Heart right ventricle (tissue), 16 donors: Measurements from ENCODE around the gene RHOH. TPM values are rescaled to one million over a fixed set of nuclear protein-coding genes. Genes with fewer than 3 reads are reported as not detected.

ENCODE experiments used
- ATAC-seq, 8 donors: fragments of 200-7000 bp; cut with Tn5 transposase; one replicate each; pipeline ENCODE4 v1.9.1; 2020; ENCODE audit warnings: mild to moderate bottlenecking in 8 of 8, moderate library complexity in 8 of 8, moderate number of reproducible peaks in 1 of 8
- DNase-seq, 2 donors: peaks; one replicate each; pipeline ENCODE4 v3.0.0-alpha.2; 2020
- H3K27ac ChIP-seq, 10 donors: fragments of 200-600 bp; sonication (generic) in 2 of 10; one replicate each; pipeline versions ENCODE4 v1.5.0 to v1.8.0; 2020 to 2022; ENCODE audit warnings: mild to moderate bottlenecking in 3 of 10
- H3K27me3 ChIP-seq, 7 donors: fragments of 200-600 bp; one replicate each; pipeline ENCODE4 v1.8.0; 2021 to 2022; ENCODE audit warnings: mild to moderate bottlenecking in 2 of 7
- H3K36me3 ChIP-seq, 9 donors: fragments of 200-600 bp; sonication (generic) in 1 of 9; one replicate each; pipeline versions ENCODE4 v1.5.0 to v1.8.0; 2020 to 2022; ENCODE audit warnings: mild to moderate bottlenecking in 2 of 9
- H3K4me1 ChIP-seq, 9 donors: fragments of 200-600 bp; sonication (generic) in 1 of 9; one replicate each; pipeline versions ENCODE4 v1.5.0 to v1.8.0; 2020 to 2022; ENCODE audit warnings: mild to moderate bottlenecking in 4 of 9
- H3K4me3 ChIP-seq, 10 donors: fragments of 200-600 bp; sonication (generic) in 2 of 10; one replicate each; pipeline versions ENCODE4 v1.5.0 to v1.8.0; 2020 to 2022; ENCODE audit warnings: mild to moderate bottlenecking in 7 of 10, moderate library complexity in 2 of 10
- H3K9me3 ChIP-seq, 11 donors: fragments of 200-600 bp in 10 of 11; sonication (generic) in 2 of 11; one replicate each; pipeline versions ENCODE4 v1.5.0 to v1.8.0; 2013 to 2022; ENCODE audit warnings: mild to moderate bottlenecking in 2 of 11, control low read depth in 1 of 11, moderate library complexity in 1 of 11
- CTCF ChIP-seq, 9 donors: fragments of 200-600 bp; sonication (generic) in 2 of 9; IDR thresholded peaks; one replicate each; pipeline versions ENCODE4 v1.5.0 to v1.8.0; 2021 to 2022; ENCODE audit warnings: antibody characterized with exemption in 9 of 9, mild to moderate bottlenecking in 5 of 9, moderate library complexity in 1 of 9
- WGBS, 2 donors: extraction: QIAGEN DNeasy Blood & Tissue Kit; methylation state at CpG; one replicate each; pipeline ENCODE4 v1.1.7; 2013; ENCODE audit warnings: inconsistent platforms in 1 of 2; 5-methylcytosine and 5-hydroxymethylcytosine counted together
- intact Hi-C, 10 donors: fragments of 100-400 bp; cut with DNase I; formaldehyde crosslinking; loops; one replicate each; pipeline versions ENCODE4 v1.11.1 to v1.14.2; 2022
- polyA plus RNA-seq, 2 donors: library from polyadenylated mRNA; stranded (reverse); fragments of 200-250 nt; gene quantifications; one replicate each; pipeline ENCODE4 v1.2.3, GENCODE V29; 2013
- total RNA-seq, 10 donors: library from RNA; stranded (reverse); fragmentation: NEBNext Ultra II Directional in 3 of 10; extraction: Animal tissue kit (Norgen Biotek cat#: 25700) in 3 of 10; gene quantifications; one replicate each; pipeline versions ENCODE4 v1.2.1 to v1.2.4, GENCODE V29; 2021 to 2023
- donor health status: Arrhythmogenic right ventricular cardiomyopathy.
- donor health status: ischemic (EF 13 %, LVEDD 7.1; RV severe dilation, severe dysfunction).
- donor health status: healthy with polysubstance abuse.
- donor health status: DM: no; HTN: yes; CAD: no.
- donor health status: DM: no; HTN: no; CAD: no.
- donor health status: ischemic (EF 25% LVEDD 6.9; RV normal size, moderate dysfunction).
- donor health status: ischemic (EF 25% LVEDD 5.7; RV mildly dilated, moderate dysfunction).
- donor health status: healthy.
- donor health status: DM: yes; HTN: yes; CAD: no.
- donor health status: Ischemic cardiomyopathy.
- donor health status: ischemic (EF 35%, LVEDD 5.7; RV mildly dilated, moderate dysfunction).
- donor health status: nonischemic (EF 11% LVEDD 7.7; RV severe dilation, severe dysfunction).
- donor health status: DM: yes; HTN: yes; CAD: no.
- donor health status: PGD.
- donor health status: ischemic (EF 29% LVEDD 5.4; RV normal size, mild dysfunction).
- donor health status: nonischemic (EF 23%, LVEDD 6.1; RV moderate dilation, normal function).

RHOH gene
- total and polyA plus RNA-seq, 12 donors = 0.11 to 7.2 (median 0.38) TPM; not detected in 2

GRCh38 chr4:40205259-40206198 lies 8.7 kb downstream of the RHOH start:
- Histone ChIP-seq H3K4me1 (peaks cover 0 to 44% (median 0%) of the 10 kb centered on the region in 9 donors), H3K27me3 (peaks cover 0 to 3% (median 0%) of the 10 kb centered on the region in 7 donors), H3K4me3 (peak overlapping the region in 1 of 10 donors; percentile 48), H3K36me3 (no peaks in the 10 kb centered on the region), H3K27ac (peak overlapping the region in 2 of 10 donors; percentile 1 to 89), H3K9me3 (no peaks in the 10 kb centered on the region)
- DNase-seq = no peak
- WGBS, 2 donors = 71 to 74% methylated on average over 6 of the region's 6 CpGs
- peak in 7 of 8 donors; percentile 33 to 63 (median 53) for ATAC-seq
- TF ChIP-seq CTCF (IDR thresholded peaks at IDR 0.05) = no peak
- intact Hi-C loops = no loop called here

- ATAC-seq (no peak), DNase-seq (no peak)
- H3K4me3 ChIP-seq = peak overlapping the region in 1 of 10 donors; percentile 48
- no peak for TF ChIP-seq CTCF (IDR thresholded peaks at IDR 0.05)
- intact Hi-C loops = no loop called here
- WGBS, 2 donors = 50 to 56% methylated on average over 2 of the region's 2 CpGs
- peak overlapping the region in 1 of 10 donors; percentile 89 for H3K27ac ChIP-seq
- H3K9me3 ChIP-seq = no peaks in the 10 kb centered on the region
- no peaks in the 10 kb centered on the region for H3K36me3 ChIP-seq
- peaks cover 0 to 39% (median 0%) of the 10 kb centered on the region in 9 donors for H3K4me1 ChIP-seq
- H3K27me3 ChIP-seq = no peaks in the 10 kb centered on the region
Observed at GRCh38 chr4:40206426-40206825, 9.6 kb downstream of the RHOH start.

DNA sequence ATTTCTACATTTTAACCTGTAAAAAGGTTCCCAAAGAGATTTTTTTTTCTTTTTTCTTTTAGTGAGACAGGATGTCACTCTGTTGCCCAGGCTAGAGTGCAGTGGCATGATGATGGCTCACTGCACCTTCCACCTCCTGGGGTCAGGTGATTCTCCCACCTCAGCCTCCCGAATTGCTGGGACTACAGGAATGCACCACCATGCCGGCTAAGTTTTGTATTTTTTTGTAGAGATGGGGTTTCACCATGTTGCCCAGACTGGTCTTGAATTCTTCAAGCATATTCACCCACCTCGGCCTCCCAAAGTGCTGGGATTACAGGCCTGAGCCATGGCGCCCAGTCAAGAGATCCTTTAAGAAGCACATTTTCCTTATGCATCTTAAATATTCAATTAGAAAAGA lies 12.6 kb downstream of the RHOH start:
- intact Hi-C loops = no loop called here

DNA sequence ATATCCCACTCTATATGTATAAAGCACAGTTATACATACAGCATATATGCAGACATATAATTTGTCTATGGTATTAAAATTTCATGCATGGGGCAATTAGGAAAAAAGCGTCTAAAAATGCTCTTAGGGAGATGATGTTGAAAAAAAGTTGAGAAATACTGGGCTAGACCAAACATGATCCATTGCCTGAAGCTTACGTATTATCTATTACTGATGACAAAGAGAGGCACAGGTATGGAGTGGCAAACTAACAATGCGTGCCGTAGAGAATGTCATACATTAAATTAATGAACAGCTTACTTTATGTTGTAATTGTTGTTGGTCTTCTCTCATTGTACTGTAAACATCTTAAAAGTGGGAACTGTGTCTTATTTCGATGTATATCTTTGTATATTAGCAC lies 13.9 kb downstream of the RHOH start:
- Histone ChIP-seq H3K27me3 (no peaks in the 10 kb centered on the region), H3K4me3 (no peak overlapping the region), H3K9me3 (no peaks in the 10 kb centered on the region), H3K36me3 (no peaks in the 10 kb centered on the region), H3K4me1 (peaks cover 0 to 42% (median 0%) of the 10 kb centered on the region in 9 donors), H3K27ac (no peak overlapping the region)
- DNase-seq = no peak
- intact Hi-C loops = no loop called here
- no peak for TF ChIP-seq CTCF (IDR thresholded peaks at IDR 0.05)
- ATAC-seq = no peak
- WGBS, 2 donors = 96 to 97% methylated on average over 5 of the region's 5 CpGs

More for the DNA sequence above, 12.6 kb downstream of the RHOH start:
- Histone ChIP-seq H3K4me3 (no peak overlapping the region), H3K27ac (no peak overlapping the region), H3K4me1 (peaks cover 0 to 48% (median 0%) of the 10 kb centered on the region in 9 donors), H3K9me3 (no peaks in the 10 kb centered on the region), H3K36me3 (no peaks in the 10 kb centered on the region), H3K27me3 (no peaks in the 10 kb centered on the region)
- ATAC-seq = no peak
- TF ChIP-seq CTCF (IDR thresholded peaks at IDR 0.05) = no peak
- no peak for DNase-seq
- 92 to 96% methylated on average over 4 of the region's 4 CpGs for WGBS, 2 donors
